Measurements from ENCODE around the gene ACP3. TPM values are rescaled to one million over a fixed set of nuclear protein-coding genes. Genes with fewer than 3 reads are reported as not detected.
A peak's percentile ranks its signal among the peaks of the same experiment; 100 is the strongest.

ACP3 gene
- polyA plus RNA-seq, 1 donor from 2014 or later, result not detected

- no peaks in the 10 kb centered on the region for H3K27me3 ChIP-seq (ENCODE audit: insufficient read depth, low read depth, low read length)
- H3K4me3 ChIP-seq (ENCODE audit: low read length), result no peak overlapping the region
- no peaks in the 10 kb centered on the region for H3K79me2 ChIP-seq (replicated peaks; ENCODE audit: insufficient read depth, low read length)
- no peak overlapping the region for H3K4me2 ChIP-seq (ENCODE audit: low read length)
- TF ChIP-seq EP300 (conservative IDR thresholded peaks at IDR 0.05; ENCODE audit: poor library complexity, severe bottlenecking), result no peak
- peak; percentile 88 for TF ChIP-seq SMC3 (conservative IDR thresholded peaks at IDR 0.05; ENCODE audit: poor library complexity)
- peak; percentile 81 for TF ChIP-seq CTCF (IDR thresholded peaks at IDR 0.05; ENCODE audit: poor library complexity, severe bottlenecking)
- TF ChIP-seq REST (IDR thresholded peaks at IDR 0.05; ENCODE audit: borderline replicate concordance), result no peak
- TF ChIP-seq RAD21 (conservative IDR thresholded peaks at IDR 0.05), result peak; percentile 74
- H2AFZ ChIP-seq (ENCODE audit: low read depth, low read length), result no peak overlapping the region
- no peaks in the 10 kb centered on the region for H3K9me3 ChIP-seq (ENCODE audit: low read length)
- no peaks in the 10 kb centered on the region for H3F3A ChIP-seq (ENCODE audit: insufficient read depth, low read length, poor library complexity, severe bottlenecking)
- no peaks in the 10 kb centered on the region for H3K9me2 ChIP-seq (ENCODE audit: insufficient read depth, low read length)
- H3K27ac ChIP-seq (ENCODE audit: low read length), result no peak overlapping the region
- H3K36me3 ChIP-seq (ENCODE audit: insufficient read depth, low read length), result no peaks in the 10 kb centered on the region
- H3K9ac ChIP-seq (ENCODE audit: low read length), result no peak overlapping the region
- H4K20me1 ChIP-seq (ENCODE audit: insufficient read depth), result no peaks in the 10 kb centered on the region
Observed at GRCh38 chr3:132343018-132343612, 25.9 kb downstream of the ACP3 start.

GRCh38 chr3:132344666-132345280 is 27.6 kb downstream of the ACP3 start:
- no peak overlapping the region for H3K4me3 ChIP-seq (ENCODE audit: low read length)
- H3F3A ChIP-seq (ENCODE audit: insufficient read depth, low read length, poor library complexity, severe bottlenecking), result no peaks in the 10 kb centered on the region
- TF ChIP-seq RAD21 (conservative IDR thresholded peaks at IDR 0.05) (no peak), MXI1 (conservative IDR thresholded peaks at IDR 0.05; ENCODE audit: poor library complexity, severe bottlenecking) (no peak), SMC3 (conservative IDR thresholded peaks at IDR 0.05; ENCODE audit: poor library complexity) (no peak), CTCF (IDR thresholded peaks at IDR 0.05; ENCODE audit: poor library complexity, severe bottlenecking) (no peak), EZH2 (IDR thresholded peaks at IDR 0.05; ENCODE audit: borderline replicate concordance, insufficient read depth, low read length, poor library complexity, severe bottlenecking) (no peak), EP300 (conservative IDR thresholded peaks at IDR 0.05; ENCODE audit: poor library complexity, severe bottlenecking) (no peak), TAF1 (IDR thresholded peaks at IDR 0.05; ENCODE audit: low read depth) (no peak), POLR2AphosphoS5 (IDR thresholded peaks at IDR 0.05) (no peak), REST (IDR thresholded peaks at IDR 0.05; ENCODE audit: borderline replicate concordance) (no peak)

More at GRCh38 chr3:132344666-132345280, 27.6 kb downstream of the ACP3 start:
- no peaks in the 10 kb centered on the region for H3K27me3 ChIP-seq (ENCODE audit: insufficient read depth, low read depth, low read length)
- no peaks in the 10 kb centered on the region for H4K20me1 ChIP-seq (ENCODE audit: insufficient read depth)
- no peaks in the 10 kb centered on the region for H3K36me3 ChIP-seq (ENCODE audit: insufficient read depth, low read length)
- no peak overlapping the region for H2AFZ ChIP-seq (ENCODE audit: low read depth, low read length)
- H3K27ac ChIP-seq (ENCODE audit: low read length), result no peak overlapping the region
- no peaks in the 10 kb centered on the region for H3K79me2 ChIP-seq (replicated peaks; ENCODE audit: insufficient read depth, low read length)
- H3K4me2 ChIP-seq (ENCODE audit: low read length), result no peak overlapping the region
- no peak overlapping the region for H3K9ac ChIP-seq (ENCODE audit: low read length)
- H3K9me3 ChIP-seq (ENCODE audit: low read length), result no peaks in the 10 kb centered on the region
- no peaks in the 10 kb centered on the region for H3K9me2 ChIP-seq (ENCODE audit: insufficient read depth, low read length)

Measured in neural cell (in vitro differentiated cells).